HL-60 (cell line): ENCODE results near the gene GCNT1.

ENCODE experiments used
- CTCF ChIP-seq: IDR thresholded peaks from one replicate; pipeline ENCODE4 v1.5.1; 2011; ENCODE audit warnings: low read length, control low read depth, inconsistent platforms; ENCODE audit not compliant: insufficient read depth
- POLR2AphosphoS5 ChIP-seq: IDR thresholded peaks from 2 replicates; pipeline ENCODE4 v1.6.1; 2012; ENCODE audit warnings: low read depth

GRCh38 chr9:76464706-76465105 is 5.7 kb downstream of the GCNT1 start:
- TF ChIP-seq CTCF = no peak
- TF ChIP-seq POLR2AphosphoS5 = no peak
